ENCODE measurements around the gene OR8I2. TPM values are rescaled to one million over a fixed set of nuclear protein-coding genes. Genes with fewer than 3 reads are reported as not detected.
"Not testable (repeated sequence)": the region's sequence is repeated elsewhere in the genome, so short reads cannot be mapped to it uniquely, and the experiment has no call there.

Gene OR8I2
- not detected for polyA plus RNA-seq (ENCODE audit: insufficient read length in 4 of 4)

DNA sequence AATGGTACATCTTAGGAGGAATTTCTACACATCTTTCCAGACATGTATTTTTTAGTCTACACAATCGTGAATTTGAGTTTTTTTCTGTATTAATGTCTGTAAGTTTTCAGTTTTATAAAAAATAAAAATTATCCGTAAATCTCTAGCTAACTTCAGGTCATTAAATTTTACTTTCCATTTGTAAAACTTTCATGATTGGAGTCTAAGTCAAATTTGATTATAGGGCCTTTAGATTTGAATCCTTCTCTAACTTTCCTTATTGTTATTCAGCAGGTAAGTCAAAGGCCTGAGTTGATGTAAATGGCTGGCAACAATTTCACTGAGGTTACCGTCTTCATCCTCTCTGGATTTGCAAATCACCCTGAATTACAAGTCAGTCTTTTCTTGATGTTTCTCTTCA, at the start of gene OR8I2:
OR8I2 (plus strand) TSS at position 301 of the 400 bp plus-strand sequence; CDS start at position 301, 0 bp downstream.
- no peak for DNase-seq (ENCODE audit: low read depth in 4 of 4, low spot score in 2 of 4)

DNA sequence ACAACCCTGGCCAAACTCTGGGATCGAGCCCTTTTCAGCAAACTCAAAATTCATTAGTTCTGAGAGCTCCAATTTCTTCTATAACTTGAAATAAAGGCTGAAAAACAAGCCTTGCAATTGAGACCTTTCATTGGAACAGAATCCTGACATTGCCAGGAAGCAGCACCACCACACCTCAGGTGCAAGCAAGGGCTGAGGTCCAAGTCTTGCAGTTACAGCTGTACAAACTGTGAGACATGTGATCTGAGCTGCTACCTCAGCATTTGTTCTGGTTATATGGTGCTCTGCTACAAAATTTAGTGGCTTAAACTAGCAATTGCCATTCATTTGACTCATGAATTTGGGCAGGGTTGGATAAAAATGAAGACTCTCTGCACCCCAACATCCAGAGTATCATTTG, 47.6 kb upstream of the OR8I2 start:
- DNase-seq (ENCODE audit: low read depth in 4 of 4, low spot score in 2 of 4) = no peak

DNA sequence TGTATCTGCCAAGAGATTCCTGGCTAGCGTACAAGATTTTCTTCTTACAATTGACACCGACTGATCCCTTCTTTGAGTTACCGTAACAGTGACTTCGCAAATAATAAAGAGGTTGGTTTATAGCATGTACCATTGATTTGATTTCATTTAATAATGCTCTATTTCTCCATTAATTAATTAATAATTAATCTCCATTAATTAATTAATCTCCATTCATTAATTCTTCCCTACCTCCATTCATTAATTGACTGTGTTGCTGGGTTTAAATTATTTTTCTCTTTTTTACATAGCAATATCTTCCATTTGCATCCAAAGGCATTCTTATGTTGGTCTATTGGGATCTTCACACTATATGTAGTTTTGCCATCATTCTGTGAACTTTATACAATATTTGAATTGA, 44.6 kb upstream of the OR8I2 start:
- DNase-seq (ENCODE audit: low read depth in 4 of 4, low spot score in 2 of 4) = no peak

DNA sequence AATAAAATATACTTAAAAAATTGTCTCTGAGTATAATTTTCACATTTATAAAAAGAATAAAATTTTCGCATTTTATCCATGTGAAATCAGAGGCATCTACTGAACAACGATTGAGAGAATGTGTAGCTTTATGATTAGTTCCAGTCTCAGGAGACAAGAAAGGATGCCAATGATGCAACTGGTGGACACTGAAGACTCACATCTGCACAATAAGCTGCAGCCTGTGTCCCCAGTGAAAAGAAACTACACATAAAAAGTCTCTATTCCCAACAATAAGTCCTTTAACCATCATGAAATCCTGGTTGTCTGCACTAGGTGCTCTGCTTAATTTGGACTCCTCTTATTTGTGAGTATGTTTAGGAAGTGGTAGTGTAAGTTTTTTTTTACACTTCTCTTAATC, 43.6 kb upstream of the OR8I2 start:
- no peak for DNase-seq (ENCODE audit: low read depth in 4 of 4, low spot score in 2 of 4)

DNA sequence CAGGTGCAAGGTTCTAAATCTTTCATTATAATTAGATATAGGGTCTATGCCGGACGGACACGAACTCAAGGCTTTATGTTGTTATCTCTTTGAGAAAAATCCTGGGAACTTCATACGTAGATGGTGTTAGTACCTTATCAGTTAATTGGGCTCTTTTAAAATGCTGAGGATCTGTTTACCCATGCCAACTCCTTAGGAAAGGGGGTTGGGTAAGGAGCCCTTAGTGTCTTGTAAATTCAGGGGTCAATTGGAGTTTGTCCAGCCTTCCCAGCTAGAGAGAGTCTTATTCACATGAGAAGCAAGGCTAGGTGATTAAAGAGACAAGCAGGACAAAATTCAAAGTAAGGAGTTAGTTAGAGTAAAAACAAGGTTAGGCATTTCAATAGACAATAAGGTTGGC, 36.7 kb upstream of the OR8I2 start:
- DNase-seq (ENCODE audit: low read depth in 4 of 4, low spot score in 2 of 4) = not testable (repeated sequence)

DNA sequence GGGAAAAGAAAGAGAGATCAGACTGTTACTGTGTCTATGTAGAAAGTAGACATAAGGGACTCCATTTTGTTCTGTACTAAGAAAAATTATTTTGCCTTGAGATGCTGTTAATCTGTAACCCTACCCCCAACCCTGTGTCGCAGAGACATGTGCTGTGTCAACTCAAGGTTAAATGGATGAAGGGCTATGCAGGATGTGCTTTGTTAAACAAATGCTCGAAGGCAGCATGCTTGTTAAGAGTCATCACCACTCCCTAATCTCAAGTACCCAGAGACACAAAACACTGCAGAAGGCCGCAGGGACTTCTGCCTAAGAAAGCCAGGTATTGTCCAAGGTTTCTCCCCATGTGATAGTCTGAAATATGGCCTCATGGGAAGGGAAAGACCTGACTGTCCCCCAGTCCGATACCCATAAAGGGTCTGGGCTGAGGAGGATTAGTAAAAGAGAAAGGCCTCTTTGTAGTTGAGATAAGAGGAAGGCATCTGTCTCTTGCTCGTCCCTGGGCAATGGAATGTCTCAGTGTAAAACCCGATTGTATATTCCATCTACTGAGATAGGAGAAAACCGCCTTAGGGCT, 35.4 kb upstream of the OR8I2 start:
- not testable (repeated sequence) for DNase-seq (ENCODE audit: low read depth in 4 of 4, low spot score in 2 of 4)

DNA sequence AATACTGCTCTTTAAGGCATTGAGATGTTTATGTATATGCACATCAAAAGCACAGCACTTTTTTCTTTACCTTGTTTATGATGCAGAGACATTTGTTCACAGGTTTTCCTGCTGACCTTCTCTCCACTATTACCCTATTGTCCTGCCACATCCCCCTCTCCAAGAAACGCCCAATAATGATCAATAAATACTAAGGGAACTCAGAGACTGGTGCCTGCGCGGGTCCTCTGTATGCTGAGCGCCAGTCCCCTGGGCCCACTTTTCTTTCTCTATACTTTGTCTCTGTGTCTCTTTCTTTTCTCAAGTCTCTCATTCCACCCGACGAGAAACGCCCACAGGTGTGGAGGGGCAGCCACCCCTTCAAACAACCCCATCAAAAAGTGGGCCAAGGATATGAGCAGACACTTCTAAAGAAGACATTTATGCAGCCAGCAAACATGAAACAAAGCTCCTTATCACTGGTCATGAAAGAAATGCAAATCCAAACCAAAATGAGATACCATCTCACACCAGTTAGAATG, 34.8 kb upstream of the OR8I2 start:
- not testable (repeated sequence) for DNase-seq (ENCODE audit: low read depth in 4 of 4, low spot score in 2 of 4)

DNA sequence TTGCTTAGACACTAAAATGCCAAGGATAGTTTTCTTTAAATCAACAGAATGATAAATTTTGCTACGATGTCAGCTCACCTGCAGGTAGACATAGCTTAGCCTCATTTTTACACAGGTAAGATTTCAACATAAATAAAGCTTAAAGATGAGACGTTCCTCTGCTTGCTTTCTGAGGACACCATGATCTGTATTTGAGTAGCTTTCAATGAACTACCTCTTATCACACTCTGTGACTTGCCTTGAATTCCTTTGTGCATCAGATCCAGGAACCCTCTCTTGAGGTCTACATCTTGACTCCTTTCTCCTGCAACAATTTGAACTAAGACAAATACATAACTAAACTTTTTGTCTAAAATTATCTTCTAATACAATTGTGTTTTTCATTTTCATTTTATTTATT, 26.1 kb upstream of the OR8I2 start:
- no peak for DNase-seq (ENCODE audit: low read depth in 4 of 4, low spot score in 2 of 4)

DNA sequence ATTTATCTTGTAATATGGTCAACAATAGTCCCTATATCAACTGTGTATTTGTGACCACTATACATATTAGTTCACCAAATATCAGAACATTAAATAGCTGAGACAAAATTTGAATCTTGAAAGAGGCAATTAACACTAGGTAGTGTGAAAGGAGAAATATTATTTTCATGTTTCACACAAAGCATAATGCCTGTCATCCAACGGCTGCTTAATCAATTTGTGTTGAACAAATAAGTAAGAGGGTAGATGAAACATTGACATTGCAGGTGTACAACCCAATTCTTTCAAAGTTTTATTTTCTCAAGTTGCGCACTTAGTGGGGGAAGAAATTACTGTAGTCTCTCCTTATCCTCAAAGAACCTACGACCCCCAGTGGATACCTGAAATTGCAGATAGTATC, 3.4 kb upstream of the OR8I2 start:
- no peak for DNase-seq (ENCODE audit: low read depth in 4 of 4, low spot score in 2 of 4)

DNA sequence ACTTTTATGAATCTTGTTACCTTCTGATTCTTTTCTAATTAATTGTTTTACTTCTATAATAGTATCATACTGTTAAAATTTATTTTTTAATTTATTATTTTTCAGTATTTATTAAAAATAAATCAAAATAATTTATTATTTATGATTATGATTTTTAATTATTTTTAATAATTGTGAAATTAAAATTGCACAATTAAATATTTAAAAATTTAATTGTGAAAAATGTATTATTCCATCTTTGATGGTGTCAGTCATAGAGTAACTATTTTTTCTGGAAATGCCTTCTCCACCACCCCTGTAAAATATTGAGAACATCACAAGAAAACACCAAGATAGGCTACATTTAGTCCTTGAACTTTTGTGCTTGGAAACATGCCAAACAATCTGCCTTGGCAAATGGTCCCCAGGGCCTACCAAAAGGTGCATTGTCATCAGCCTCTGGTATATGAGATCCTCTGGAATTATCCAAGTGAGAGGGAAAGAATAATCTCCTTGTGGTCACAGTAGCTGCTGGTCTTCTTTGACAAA, 10.2 kb downstream of the OR8I2 start, which contains the start of gene OR8H2:
OR8H2 (plus strand) TSS at position 478 of the 528 bp plus-strand sequence. CDS start 1,356 bp downstream, outside the sequence.
- DNase-seq (ENCODE audit: low read depth in 4 of 4, low spot score in 2 of 4) = no peak

DNA sequence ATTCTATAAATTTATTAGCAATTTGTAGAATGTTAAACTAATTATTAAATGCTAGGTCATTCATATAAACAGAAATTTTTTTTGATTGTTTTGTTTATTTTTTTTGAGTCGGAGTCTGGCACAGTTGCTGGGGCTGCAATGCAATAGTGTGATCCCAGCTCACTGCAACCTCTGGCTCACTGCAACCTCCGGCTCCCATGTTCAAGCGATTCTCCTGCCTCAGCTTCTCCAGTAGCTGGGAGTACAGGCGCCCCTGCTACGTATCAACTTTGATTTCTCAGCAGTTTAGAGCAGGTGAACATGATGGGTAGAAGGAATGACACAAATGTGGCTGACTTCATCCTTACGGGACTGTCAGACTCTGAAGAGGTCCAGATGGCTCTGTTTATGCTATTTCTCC, 29.0 kb downstream of the OR8I2 start, which contains the start of gene OR8H3:
OR8H3 (plus strand) TSS at position 301 of the 400 bp plus-strand sequence; CDS start at position 301, 0 bp downstream.
- DNase-seq (ENCODE audit: low read depth in 4 of 4, low spot score in 2 of 4) = no peak

DNA sequence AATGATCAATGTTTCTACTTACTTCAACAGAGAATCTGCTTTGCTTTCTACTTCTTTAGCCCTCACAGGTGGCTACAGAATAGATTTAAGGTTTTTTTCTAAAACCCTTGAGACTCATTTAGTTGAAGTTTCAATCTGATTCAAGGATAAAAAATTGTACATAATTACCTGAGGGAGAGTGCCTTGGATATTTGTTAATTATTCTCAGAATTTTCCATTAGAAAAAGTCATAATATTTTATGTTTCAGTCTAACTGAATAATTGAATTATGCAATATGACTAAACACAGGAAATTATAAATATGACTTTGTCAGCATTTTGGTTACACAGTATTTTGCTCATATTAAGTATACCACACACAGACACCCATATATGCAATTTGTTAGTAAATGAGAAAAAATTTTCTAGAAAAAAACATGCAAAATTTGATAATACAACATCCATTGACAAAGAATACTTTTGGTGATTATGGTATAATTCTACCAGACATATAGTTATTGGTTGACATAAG, 47.1 kb downstream of the OR8I2 start, which contains the start of gene OR8J3:
OR8J3 (minus strand) TSS at position 51 of the 511 bp plus-strand sequence. CDS start 2,483 bp downstream, outside the sequence.
- DNase-seq (ENCODE audit: low read depth in 4 of 4, low spot score in 2 of 4) = no peak

DNA sequence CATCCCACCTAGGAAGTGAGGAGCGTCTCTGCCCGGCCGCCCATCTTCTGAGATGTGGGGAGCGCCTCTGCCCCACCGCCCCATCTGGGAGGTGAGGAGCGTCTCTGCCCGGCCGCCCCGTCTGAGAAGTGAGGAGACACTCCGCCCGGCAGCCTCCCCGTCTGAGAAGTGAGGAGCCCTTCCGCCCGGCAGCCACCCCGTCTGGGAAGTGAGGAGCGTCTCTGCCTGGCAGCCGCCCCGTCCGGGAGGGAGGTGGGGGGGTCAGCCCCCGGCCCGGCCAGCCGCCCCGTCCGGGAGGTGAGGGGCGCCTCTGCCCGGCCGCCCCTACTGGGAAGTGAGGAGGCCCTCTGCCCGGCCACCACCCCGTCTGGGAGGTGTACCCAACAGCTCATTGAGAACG, 50.6 kb downstream of the OR8I2 start:
- not testable (repeated sequence) for DNase-seq (ENCODE audit: low read depth in 4 of 4, low spot score in 2 of 4)

Other genes starting within 250 kb of the OR8I2 start
- gene TRIM51, start 210.0 kb upstream of the OR8I2 start, polyA plus RNA-seq (ENCODE audit: insufficient read length in 4 of 4) = not detected
- not detected for gene OR5W2, start 178.7 kb upstream of the OR8I2 start, polyA plus RNA-seq (ENCODE audit: insufficient read length in 4 of 4)
- not detected for gene OR5I1, start 156.9 kb upstream of the OR8I2 start, polyA plus RNA-seq (ENCODE audit: insufficient read length in 4 of 4)
- gene OR10AG1, start 123.4 kb upstream of the OR8I2 start, polyA plus RNA-seq (ENCODE audit: insufficient read length in 4 of 4) = not detected
- gene OR5F1, start 98.7 kb upstream of the OR8I2 start, polyA plus RNA-seq (ENCODE audit: insufficient read length in 4 of 4) = not detected
- gene OR5AS1, start 65.7 kb upstream of the OR8I2 start, polyA plus RNA-seq (ENCODE audit: insufficient read length in 4 of 4) = under 1 TPM in 3 of 4 donors, not detected in 1; 0.03 to 0.09 (median 0.09) TPM
- gene OR8H2, start 10.4 kb downstream of the OR8I2 start, polyA plus RNA-seq (ENCODE audit: insufficient read length in 4 of 4) = under 1 TPM in 2 of 4 donors, not detected in 2; 0.07 to 0.08 TPM
- gene OR8H3, start 29.1 kb downstream of the OR8I2 start, polyA plus RNA-seq (ENCODE audit: insufficient read length in 4 of 4) = not detected
- not detected for gene OR8J3, start 46.9 kb downstream of the OR8I2 start, polyA plus RNA-seq (ENCODE audit: insufficient read length in 4 of 4)
- not detected for gene OR8K5, start 67.0 kb downstream of the OR8I2 start, polyA plus RNA-seq (ENCODE audit: insufficient read length in 4 of 4)
- not detected for gene OR5J2, start 83.3 kb downstream of the OR8I2 start, polyA plus RNA-seq (ENCODE audit: insufficient read length in 4 of 4)
- not detected for gene OR5T2, start 140.9 kb downstream of the OR8I2 start, polyA plus RNA-seq (ENCODE audit: insufficient read length in 4 of 4)
- gene OR5T3, start 158.9 kb downstream of the OR8I2 start, polyA plus RNA-seq (ENCODE audit: insufficient read length in 4 of 4) = not detected
- gene OR5T1, start 180.8 kb downstream of the OR8I2 start, polyA plus RNA-seq (ENCODE audit: insufficient read length in 4 of 4) = not detected
- gene OR8H1, start 198.9 kb downstream of the OR8I2 start, polyA plus RNA-seq (ENCODE audit: insufficient read length in 4 of 4) = not detected
- not detected for gene OR8K3, start 221.8 kb downstream of the OR8I2 start, polyA plus RNA-seq (ENCODE audit: insufficient read length in 4 of 4)

All from left renal cortex interstitium (tissue), 4 donors.